Hematopoietic multipotent progenitor cell treated with erythropoietin and hydrocortisone succinate and interleukin-3 and kit ligand, for 8 days (in vitro differentiated cells): Measurements from ENCODE around the gene SLC39A11.
"Not testable (repeated sequence)": the region's sequence is repeated elsewhere in the genome, so short reads cannot be mapped to it uniquely, and the experiment has no call there.

ENCODE experiments used
- DNase-seq: peaks from one replicate; pipeline ENCODE4 v3.0.0-alpha.2; 2015

Gene SLC39A11

DNA sequence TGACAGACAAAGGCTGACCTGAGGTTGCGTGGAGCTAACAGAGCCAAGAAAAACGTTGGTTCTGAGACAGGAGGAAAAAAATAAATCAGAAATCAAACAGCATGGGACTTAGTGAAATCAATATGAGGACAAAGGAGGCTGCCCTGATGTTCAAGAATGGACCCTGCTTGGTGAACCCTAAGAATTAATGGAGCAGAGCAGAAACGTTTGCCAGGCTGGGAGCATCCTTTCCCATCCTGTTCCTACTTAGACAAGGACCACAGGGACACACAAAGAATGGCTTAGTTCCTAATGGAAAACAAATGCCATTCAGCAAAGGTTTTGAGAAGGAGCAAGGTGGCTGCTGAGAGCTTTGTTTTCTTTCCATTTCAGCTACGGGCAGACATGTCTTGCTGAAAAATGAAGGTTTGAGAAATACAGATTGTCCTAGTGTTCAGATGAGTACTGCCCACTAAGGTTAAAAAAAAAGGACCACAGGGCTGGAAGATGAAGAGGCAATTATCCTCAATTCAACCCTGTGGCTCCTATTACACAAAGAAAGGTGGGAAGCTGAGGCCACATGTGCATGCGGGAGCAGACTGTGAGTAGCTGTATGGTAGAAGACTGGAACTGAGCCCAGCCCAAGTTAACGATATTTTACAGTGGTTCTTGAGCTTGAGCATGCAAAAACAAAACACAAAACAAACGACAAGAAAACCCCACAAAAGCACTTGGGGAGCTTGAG lies 230.1 kb downstream of the SLC39A11 start:
- DNase-seq = no peak

DNA sequence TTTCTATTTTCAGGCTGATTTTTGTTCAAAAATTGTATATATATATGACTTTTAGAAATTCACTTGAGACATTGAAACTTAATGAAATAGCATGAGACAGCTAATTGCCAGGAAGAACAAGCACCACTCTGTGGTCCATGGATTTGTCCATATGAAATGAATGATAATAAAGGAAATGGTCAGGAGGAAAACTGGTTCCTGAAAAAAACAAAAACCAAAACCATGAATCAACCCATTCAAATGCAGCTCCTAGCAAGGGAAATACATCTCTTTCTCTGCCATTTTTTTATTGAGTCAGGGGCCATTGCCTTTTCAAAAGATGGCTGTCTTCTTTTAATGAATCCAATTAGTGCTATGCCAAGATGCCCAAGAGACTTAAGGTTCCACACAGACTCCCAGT lies 230.7 kb downstream of the SLC39A11 start:
- no peak for DNase-seq

DNA sequence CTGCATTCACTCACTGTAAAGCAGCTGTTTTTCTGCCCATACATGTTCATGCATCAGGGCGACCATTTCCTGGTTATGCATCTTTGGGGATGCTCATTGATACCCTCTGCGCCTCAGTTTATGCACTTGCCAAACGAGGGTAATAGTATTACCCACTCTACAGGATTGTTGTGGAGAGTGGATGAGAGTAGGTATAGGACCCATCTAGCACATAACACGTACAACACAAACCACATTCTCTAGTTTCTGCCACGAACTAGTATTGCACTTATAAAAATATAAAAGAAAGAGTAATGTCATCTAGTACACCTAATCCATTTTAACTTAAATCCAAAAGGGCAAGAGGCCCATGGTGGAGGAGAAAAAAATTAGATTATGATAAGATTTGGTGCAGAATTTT lies 231.7 kb downstream of the SLC39A11 start:
- DNase-seq = no peak

DNA sequence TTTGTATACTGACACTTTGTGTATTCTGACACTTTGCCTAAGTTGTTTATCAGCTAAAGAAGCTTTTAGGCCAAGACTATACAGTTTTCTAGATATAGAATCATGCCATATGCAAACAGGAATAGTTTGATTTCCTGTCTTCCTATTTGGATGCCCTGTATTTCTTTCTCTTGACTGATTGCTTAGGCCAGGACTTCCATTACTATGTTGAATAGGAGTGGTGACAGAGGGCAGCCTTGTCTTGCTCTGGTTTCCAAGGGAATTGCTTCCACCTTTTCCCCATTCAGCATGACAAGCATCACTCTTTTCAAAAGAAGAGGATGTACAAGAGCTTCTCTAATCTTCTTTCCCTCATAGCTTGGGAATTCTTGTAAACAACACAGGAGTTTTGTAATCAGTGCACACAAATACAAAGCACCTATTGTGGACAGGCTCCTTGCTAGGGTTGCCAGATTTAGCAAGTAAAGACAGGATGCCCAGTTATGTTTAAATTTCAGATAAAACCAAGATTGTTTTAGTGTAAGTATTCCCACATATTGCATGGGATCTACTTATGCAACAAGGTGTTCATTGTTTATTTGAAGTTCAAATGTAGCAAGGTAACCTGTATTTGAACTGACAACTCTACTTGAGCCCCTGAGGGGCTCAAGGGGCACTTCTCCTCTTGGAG lies 233.5 kb downstream of the SLC39A11 start:
- no peak for DNase-seq

DNA sequence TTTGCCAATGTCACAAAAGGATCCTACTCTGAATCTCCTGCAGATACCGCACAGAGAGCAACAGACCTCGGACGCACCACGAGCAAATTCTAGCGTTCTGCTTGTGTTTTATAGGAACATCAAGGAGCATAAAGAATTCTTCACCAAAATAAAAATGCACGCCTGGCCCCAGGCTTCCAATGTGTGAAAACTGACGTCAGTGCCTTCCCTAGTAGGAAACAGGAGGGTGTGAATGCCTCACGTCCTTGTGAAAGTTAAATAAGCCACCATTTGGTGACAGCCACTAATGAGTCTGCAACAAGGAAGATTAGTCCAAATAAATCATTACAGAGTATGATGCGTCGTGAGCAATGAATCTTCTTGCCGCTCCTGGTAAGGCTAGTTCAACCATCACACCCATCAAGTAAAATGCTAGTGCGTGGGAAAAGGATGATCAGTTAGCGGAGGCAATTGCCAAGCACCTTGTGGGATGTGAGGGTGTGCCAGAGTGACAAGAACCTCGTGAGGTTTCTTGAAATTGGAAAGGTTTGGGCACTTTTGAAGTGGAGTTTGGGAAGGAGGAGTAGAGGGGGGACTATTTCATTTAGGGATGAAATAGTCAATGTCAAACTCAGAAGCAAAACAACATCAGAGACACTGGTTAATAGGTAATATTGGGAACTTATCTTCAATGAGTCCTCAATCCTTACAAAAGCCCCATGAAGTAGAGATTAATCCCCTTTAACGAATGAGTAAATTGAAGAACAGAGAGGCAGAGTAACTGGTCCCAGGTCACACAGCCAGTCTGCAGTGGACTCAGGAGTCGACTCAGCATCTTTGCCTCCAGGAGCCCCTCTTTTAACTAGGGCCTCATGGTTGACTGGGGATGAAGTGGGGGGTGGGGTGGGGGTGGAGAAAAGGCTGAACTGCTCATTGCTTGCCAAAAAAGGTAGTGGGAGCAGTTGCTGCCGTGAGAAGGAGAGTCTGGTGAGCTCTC lies 238.8 kb downstream of the SLC39A11 start:
- DNase-seq = no peak

DNA sequence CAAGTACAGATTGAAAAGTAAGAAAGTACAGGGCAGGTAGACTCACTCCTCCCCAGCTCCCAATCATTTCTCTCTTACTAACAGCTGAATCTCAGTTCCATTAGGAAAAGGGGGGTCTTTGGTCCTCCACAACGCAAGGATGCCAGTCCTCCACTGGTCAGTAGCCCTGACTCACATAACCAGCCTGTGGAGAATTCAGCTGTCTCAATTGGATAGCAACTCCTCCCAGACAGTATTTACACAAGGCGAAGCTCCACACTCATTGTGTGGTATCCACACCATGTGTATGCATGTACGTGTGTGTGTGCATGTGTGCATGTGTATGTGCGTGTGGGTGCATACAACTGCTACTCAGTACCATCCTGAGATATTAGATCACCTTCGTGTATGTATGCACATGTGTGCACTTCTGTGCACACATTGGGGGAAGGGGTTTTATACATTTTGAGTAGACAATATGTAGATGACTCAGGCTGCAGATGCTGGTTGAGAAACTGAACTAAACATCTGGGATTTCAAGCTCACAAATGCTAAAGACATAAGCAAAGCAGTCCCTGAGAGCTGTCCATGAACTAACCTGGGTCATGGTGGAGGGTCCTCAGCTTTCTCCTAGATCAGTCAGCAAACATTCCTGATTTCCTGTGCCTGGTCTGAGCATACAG lies 240.1 kb downstream of the SLC39A11 start:
- no peak for DNase-seq

DNA sequence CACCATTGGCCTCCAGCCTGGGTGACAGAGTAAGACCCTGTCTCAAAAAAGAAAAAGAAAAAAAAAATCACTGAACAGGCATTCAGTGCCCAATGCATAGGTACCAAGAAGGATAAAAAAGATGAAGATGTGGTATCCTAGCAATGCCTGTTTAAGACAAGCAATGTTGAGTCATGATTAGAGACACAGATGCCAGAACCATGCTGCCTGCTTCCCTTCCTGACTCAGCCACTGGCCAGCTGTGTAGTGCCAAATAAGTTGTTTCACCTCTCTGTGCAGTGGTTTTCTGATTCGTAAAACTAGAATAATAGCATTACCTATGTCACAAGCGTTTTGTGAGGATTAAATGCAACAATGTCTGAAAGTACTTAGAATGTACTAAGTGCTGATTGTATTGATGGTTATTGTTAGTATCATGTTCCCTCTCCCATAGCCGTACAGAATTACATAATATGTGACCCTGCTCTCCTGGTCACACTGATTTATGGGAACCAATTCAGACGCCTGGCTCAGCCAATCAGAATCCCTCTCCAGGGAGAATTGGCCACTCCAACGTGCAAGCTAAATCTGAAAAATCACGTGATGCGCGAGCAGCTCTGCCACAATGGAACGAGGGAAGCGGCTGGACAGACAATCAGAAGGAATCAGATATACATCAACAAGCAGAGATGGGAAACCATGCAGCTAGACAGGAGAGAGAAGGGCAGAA lies 241.9 kb downstream of the SLC39A11 start:
- no peak for DNase-seq

DNA sequence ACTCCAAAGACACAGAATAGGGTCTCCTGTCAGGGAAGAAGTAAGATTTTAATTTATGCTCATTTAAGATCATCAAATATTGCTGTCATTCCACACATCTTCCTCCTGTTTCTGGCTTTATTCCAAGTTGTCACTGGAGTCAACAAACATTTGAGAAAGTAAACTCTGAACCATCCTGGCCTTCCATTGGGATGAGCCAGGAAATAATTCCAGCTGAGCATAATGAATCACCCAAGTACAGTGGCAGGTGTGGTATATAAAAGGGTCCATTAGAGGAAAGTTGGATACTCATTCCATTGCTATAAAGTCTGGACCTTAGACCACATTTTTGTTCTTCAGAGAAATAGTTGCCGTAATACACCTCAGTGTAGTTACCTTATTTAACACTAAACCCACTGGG lies 246.1 kb downstream of the SLC39A11 start:
- no peak for DNase-seq

DNA sequence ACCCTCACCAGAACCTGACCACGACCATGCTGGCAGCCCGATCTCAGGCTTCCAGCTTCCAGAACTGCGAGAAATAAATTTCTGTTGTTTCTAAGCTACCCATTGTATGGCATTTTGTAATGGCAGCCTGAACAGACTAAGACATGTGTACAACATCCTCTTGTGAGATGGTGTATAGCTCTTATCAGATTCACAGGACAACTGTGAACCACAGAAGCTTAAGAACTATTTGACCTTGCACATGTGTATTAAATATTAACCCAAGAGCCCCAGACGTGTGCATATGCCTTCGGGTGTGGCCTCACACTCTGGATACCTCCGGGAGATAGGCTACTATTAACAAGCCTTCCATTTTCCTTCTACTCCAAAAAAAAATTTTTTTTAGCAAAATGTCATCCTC lies 248.9 kb downstream of the SLC39A11 start:
- no peak for DNase-seq

DNA sequence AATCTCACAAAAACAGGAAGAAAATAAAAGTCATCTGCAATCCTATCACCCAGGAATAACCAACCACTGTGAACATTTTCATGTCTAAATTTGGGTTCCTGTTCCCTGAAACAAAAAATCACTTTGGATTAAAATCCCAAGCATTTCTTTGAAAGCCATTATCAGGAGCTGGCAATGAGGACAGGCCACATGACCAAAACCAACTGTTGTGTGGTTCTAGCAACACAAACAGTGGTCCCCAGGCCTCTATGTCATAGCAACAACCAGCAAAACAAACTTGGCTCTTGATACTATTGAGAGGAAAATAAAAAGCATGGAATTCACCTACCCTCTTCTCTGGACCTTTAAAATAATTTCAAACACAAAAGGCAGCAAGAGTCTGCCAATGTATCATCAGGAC lies 252.5 kb downstream of the SLC39A11 start:
- no peak for DNase-seq

DNA sequence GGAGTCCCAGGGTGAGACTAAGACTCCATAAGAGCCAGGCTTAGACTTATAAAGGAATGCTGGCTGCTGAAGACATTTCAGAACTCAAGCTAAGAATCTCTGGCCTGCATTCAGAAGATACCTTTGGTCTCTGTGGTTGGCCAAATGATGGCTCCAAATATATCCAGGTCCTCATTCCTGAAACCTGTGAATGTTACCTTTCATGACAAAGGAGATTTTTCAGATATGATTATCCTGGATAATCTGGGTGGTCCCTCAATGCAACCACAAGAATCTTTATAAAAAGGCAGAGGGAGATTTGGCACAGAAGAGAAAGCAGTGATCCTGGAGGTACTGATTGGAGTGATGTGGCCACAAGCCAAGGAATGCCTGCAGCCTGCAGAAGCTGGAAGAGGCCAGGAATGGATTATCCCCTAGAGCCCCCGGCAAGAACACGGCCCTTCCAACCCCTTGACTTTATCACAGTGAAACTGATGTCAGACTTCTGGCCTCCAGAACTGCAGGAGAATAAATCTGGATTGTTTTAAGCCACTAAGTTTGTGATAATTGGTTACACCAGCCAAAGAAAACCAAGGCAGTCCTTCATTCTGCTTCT lies 253.3 kb downstream of the SLC39A11 start:
- no peak for DNase-seq

DNA sequence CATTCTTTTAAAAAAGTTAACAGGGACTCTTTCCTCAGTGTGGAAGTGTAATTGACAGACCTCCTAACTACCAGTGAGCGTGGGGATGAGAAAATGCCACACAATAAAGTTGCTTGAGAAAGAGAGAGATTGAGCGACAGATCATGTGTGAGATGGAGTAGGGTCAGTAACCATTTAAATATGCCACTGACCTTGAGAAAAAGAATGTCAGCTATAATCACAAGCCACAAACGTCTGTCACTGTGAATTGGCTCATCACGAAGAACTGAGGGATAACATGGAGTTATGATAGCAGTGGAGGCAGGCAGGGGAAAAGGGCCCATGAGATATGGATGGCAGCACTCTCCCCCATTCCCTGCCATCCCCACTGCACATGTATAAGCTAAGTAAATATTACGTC lies 253.9 kb downstream of the SLC39A11 start:
- DNase-seq = no peak

DNA sequence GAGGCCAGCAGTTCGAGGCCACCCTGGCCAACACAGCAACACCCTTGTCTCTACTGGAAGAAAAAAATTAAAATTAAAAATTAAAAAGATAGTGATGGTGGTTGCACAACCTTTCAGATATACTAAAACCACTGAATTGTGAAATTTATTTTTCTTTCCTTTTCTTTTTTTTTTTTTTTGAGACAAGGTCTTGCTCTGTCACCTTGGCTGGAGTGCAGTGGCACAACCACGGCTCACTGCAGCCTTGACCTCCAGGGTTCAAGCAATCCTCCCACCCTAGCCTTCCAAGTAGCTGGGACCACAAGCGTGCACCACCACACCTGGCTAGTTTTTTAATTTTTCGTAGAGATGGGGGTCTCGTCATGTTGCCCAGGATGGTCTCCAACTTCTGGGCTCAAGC lies 254.4 kb downstream of the SLC39A11 start:
- no peak for DNase-seq

DNA sequence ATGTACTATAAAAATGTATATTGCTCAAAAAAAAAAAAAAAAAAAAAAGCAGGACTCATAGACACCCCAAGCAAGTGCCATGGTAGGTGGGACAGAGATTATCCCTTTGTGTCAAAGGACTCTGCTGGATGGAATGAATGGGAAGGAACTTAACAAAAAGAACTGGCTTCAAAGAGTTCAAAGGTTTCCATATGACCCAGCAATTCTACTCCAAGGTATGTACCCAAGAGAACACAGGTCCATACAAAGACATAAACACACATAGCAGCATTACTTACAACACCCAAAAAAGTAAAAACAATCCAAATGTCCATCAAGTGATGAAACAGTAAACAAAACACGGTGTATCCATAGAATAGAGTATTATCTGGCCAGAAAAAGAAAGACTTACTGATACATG lies 255.2 kb downstream of the SLC39A11 start:
- no peak for DNase-seq

DNA sequence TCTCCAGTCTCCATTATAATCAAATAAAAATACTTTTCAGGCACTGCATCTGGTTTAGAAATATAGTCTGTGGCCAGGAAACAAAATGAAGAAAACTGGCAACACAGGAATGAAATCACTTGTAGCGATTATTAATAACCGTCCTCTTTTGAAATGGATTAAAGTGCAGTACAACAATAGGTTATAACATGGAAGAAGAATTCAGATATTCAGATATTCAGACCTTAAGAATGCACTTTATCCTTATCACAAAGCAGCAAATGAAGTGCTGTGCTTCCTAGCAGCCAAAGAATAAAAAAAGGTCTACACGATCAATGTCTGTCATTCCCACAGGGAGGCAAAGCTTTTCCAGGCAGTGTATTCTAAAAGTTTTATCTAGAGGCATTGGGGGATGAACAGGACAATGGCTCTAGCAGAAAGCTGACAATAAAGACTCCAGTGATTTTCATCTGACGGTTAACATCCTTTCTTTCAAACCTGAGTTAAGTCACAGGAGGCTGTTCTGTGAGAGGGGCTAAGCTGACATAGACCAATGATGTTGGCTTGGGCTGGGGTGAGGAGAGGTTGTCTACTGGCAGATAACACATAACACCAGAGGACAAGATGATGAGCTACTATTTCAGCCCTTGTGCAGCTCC lies 259.2 kb downstream of the SLC39A11 start:
- no peak for DNase-seq

DNA sequence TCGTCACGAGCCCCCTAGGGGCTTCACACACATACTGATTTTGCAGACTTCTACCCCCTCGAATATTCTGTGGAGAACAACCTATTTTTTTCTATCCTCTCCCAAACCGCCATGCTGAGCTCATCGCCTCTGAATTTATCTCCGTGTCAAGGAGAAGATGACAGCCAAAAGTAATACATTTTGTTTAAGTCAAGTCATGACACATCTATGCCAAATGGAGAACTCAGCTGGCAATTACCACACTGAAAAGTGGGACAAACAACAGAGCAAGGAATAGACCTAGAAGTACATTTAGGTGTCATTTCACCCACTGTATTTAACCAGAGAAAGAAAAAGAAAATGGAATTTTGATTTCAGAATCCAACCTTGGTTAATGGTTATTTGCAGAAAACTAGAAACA lies 260.2 kb downstream of the SLC39A11 start:
- DNase-seq = no peak

DNA sequence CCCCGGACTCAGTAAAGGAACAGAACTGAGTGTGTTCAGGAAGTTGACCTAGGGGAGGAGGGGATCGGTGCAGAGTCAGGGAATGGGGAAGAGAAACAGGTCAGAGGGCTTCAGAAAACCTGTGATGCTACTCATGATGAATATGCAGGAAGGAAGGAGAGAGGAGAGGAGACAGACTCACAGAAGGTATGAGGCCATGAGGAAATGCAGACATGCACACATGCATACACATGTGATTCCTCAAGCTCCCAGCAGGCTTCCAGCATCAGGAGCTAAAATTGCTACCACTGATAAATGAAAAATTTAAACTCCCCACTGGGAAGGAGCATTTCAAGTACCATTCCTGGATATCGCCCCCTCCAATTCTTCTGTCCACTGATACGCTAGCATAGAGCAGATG lies 262.6 kb downstream of the SLC39A11 start:
- no peak for DNase-seq

DNA sequence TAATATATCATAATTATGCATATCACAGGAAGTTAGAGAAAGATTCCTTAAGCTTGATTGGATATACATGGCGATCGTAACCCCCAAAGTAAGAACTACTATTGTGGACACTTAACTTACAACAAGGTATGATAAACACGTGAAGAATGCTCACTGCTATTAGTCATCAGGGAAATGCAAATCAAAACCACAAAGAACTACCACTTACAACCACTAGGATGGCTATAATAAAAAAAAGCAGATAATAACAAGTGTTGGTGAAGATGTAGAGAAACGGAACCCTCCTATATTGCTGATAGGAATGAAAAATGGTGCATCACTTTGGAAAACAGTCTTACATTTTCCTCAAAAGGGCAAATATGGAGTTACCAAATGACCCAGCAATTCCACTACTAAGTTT lies 265.9 kb downstream of the SLC39A11 start:
- DNase-seq = no peak

DNA sequence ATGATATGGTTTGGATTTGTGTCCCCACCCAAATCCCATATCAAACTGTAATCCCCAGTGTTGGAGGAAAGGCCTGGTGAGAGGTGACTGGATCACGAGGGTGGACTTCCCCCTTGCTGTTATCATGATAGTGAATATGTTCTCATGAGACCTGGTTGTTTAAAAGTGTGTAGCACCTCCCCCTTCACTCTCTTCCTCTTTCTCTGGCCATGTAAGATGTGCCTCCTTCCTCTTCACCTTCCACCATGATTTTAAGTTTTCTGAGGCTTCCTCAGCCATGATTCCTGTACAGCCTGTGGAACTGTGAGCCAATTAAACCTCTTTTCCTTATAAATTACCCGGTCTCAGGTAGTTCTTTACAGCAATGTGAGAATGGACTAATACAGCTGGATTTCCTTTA lies 266.4 kb downstream of the SLC39A11 start:
- DNase-seq = not testable (repeated sequence)

DNA sequence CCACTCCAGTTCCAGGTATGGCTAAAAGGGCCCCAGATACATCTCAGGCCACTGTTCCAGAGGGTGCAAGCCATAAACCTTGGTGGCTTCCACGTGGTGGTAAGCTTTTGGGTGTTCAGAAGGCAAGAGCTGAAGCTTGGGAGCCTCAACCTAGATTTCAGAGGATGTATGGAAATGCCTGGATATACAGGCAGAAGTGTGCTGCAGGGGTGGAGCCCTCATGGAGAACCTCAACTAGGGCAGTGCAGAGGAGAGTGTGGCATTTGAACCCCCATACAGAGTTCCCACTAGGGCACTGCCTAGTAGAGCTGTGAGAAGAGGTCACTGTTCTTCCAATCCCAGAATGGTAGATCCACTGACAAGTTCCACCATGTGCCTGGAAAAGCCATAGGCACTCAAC lies 267.3 kb downstream of the SLC39A11 start:
- DNase-seq = no peak

DNA sequence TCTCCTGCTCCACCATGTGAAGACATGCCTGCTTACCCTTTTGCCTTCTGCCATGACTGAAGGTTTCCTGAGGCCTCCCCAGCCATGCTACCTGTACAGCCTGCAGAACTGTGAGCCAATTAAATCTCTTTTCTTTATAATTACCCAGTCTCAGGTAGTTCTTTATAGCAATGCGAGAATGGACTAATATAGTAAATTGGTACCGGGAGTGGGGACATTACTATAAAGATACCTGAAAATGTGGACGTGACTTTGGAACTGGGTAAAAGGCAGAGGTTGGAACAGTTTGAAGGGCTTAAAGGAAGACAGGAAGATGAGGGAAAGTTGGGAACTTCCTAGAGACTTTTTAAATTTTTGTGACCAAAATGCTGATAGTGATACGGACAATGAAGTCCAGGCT lies 268.2 kb downstream of the SLC39A11 start:
- DNase-seq = not testable (repeated sequence)
